Measurements from ENCODE around the gene IFT25.

Gene IFT25

DNA sequence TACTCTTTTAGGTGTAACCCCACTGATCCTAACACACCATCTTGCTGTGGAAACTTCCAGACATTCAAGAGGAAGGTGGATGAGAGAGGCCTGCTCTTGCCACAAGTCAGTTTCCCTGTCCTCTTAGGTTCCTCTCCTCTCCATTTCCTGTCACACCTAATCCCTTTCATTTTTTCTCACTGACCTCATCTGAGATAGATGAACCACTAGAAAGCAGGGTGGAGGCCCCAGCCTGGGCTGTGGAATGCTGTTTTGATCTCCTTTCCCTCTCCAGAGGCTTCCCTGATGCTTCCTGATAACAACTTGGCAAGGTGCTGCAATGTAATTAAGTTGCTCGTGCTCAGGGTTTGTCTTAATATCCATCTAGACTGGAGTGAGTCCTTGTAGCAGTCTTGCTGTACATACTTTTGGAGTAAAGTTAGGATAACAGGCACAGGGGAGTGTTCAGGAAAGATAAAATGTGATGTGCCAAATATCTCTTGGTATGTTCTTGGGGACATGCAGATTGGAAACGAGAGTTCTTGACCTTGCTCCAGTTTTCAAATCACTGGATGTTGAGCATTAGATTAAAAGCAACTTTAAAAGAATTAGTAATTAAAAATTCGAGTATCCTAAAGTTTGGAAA, 11.8 kb upstream of the IFT25 start:
- DNase-seq (ENCODE audit: low spot score), result peak; percentile 75
- FAIRE-seq, result peak; percentile 67

DNA sequence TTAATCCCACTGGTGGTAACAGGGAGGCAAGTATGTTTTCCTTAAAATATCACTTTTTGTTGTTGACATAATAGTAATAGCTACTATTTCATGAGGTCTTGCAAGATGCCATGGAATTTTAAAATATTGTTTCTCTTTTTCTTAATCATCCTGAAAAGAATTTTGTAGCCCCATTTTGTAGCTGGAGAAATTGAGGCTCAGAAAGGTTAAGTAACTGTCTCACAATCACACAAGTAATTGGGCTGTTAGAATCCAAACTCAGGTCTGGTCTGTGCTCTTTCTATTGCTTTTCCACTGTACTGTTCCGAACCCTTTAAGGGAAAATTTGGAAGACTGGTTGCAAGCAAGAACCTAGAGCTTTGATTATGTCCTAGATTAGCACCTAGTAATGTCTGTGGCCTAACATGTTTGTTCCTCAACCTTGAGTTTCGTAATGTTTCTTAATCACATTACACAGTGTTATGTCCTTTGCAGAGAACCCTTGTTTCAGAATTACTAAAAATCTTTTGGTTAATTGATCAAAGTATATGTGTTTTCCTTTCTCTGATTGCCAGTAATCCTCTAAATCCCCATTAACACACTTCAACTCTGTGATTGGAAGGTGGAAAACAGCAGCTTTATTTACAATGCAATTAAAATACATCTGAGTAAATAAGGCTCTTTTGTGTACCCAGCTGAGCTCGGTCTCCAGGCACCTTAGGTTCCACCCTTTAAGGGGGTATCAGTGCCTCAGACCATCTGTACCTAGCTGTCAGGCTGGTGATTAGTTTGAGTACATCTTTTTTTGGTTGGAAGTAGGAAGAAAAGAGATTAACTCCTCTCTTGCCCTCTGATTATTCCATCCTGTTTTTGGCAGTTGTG, 11.0 kb upstream of the IFT25 start:
- FAIRE-seq (no peak), DNase-seq (ENCODE audit: low spot score) (no peak)

DNA sequence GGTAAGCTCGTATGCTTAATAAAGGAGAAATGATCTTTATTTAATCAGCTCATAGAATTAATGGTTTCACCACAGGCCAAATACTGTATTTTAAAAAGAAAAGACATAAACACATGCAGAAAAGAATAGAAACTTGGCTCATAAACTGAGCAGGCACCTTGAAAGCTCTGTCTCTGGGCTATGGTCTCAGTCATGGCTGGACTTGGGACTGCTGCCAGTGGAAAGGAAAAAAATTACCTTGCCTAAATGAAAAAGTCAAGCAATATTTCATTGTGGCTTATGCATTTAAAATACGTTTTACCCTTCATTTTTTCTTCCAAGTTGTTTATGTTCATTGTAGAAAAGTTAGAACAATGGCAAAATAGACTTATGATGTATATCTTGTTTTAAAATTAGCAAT, 8.6 kb upstream of the IFT25 start:
- DNase-seq (ENCODE audit: low spot score) (no peak), FAIRE-seq (no peak)

DNA sequence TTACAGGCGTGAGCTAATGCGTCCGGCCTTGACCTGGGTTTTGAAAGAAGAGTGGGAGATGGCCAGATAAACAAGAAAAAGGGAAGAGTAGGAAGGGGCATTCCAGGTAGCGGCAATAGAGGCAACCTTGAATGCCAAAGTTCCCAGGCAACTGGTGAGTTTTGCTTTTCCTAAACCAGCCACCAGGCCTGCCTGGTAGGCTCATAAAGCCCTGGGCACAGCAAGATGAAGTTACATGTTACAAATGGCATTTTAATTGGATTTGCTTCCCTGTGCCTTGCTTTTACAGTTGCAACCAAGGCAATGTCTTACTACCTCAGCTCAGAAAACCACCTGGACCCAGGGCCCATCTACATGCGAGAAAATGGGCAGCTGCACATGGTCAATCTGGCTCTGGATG, 6.2 kb upstream of the IFT25 start:
- no peak for DNase-seq (ENCODE audit: low spot score)
- no peak for FAIRE-seq

GRCh38 chr1:53949023-53949990, 3.8 kb upstream of the IFT25 start:
- FAIRE-seq, result no peak
- DNase-seq (ENCODE audit: low spot score), result peak; percentile 23

DNA sequence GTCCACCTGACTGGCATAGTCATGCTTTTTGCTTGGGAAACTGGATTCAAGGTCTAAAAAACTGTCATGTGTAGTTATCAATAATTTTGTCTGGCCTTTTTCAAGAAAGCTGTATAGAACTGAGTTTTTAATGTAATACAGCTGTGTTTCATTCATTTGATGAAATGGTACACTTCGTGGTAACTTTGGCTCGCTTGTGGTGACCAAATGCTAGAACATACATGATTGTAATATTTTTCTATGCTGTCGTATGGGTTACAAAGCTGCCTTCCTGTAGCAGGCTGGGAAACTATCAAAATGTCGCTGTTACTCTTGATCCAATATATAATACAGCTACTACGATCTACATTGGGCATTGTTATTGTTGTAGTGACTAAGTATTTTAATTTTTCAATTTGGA, 2.8 kb upstream of the IFT25 start:
- DNase-seq (ENCODE audit: low spot score), result no peak
- FAIRE-seq, result no peak

GRCh38 chr1:53947172-53947907, 1.8 kb upstream of the IFT25 start:
- DNase-seq (ENCODE audit: low spot score) (no peak), FAIRE-seq (no peak)

- DNase-seq (ENCODE audit: low spot score) (no peak), FAIRE-seq (no peak)
Measured at GRCh38 chr1:53946252-53947171, 1.0 kb upstream of the IFT25 start, which contains the start of gene LRRC42. LRRC42 (plus strand) TSS chr1:53946350; CDS start chr1:53952000, 5,650 bp downstream.

DNA sequence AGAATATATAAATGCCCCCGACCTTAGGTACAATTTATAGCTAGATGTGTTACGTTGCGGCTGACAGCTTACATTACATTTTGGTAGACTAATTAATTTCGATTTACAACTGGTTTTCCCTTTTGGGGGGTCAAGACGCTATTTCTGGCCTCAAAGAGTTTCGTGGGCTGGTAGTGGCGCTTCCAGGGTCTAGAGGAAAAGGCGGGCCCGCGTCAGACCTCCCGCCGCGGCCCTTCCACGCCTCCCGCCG, 391 bp downstream of the IFT25 start:
- no peak for FAIRE-seq
- no peak for DNase-seq (ENCODE audit: low spot score)

DNA sequence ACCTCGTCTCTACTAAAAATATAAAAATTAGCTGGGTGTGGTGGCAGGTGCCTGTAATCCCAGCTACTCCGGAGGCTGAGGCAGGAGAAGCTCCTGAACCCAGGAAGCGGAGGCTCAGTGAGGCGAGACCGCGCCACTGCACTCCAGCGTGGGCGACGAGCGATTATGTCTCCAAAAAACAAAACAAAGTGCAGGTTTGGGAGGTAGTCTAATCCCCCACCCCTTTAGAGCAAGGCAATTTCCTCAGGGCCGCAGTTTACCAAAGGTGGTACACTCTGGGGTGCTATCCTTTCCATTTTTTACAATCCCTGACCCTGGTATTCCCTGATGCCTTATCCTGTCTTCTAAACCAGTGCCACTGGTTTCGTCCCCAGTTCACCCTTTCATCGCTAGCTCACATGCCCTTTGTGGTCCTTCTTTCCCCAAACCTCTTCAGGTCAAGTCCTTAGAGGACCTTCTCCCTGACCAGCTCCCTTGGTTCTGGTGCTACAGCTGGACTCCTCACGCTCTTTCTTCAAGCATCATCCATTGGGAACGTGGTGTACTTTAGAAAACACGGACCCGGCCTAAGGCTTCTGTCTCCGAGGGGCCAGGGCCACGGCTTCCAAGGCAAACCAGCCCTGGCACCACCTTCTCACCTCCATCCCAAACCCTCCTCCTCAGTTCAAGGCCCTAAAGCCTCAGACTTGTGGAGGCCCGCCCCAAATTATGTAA, 873 bp downstream of the IFT25 start:
- FAIRE-seq, result no peak
- DNase-seq (ENCODE audit: low spot score), result no peak

DNA sequence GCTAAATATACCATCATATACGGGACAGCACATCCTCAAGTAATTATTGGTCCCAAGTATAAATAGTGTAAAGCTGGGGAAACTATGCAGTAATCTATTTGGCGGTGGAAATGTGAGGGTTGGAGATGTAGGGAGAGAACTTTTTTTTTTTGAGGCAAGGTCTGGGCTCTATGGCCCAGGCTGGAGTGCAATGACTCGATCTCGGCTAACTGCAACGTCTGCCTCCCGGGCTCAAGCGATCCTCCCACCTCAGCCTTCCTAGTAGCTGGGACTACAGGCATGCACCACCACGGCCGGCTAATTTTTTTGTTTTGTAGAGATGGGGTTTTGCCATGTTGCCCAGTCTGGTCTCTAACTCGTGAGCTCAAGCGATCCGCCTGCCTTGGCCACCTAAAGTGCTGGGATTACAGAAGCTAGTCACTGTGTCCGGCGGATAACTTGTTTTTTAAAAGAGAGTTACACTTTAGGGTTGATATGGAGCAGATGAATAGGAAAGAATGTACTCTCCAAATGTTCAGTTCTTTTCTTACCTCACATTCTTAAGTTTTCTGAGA, 1.9 kb downstream of the IFT25 start:
- FAIRE-seq, result no peak
- no peak for DNase-seq (ENCODE audit: low spot score)

GRCh38 chr1:53943090-53943489, 2.4 kb downstream of the IFT25 start:
- DNase-seq (ENCODE audit: low spot score), result no peak
- no peak for FAIRE-seq

DNA sequence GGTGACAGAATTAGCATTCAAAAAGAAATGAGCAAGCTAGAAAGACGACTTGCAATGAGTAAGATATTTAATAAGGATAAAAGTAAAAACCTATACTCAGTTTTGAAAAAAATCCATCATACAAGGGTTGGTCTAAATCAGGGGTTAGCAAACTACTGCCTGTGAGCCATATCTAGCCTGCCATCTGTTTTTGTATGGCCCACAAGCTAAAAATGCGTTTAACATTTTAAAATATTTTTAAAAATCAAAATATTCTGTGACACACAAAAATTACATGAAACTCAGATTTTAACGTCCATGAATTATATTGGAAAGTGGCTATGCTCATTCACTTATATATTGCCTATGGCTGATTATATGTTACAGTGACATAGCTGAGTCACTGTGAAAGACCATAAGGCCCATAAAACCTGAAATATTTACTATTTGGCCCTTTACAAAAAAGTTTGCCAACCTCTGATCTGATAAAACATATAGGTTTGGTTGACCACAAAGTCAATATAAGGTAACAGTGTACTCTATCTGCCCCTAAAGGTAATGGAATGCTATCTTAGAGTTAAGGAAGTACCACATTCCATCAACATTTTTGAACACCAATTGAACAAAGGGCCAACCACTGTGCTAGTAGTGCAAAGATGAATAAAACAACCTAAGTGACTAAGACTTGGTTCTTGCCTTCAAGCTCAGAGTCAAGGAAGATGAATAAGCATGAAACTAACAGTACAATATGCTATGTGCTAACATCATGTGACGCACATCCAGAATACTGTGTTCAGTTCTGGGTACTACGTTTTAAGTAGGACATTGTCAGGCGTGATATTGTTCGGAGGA, 3.2 kb downstream of the IFT25 start:
- FAIRE-seq, result no peak

GRCh38 chr1:53938136-53938830, 7.2 kb downstream of the IFT25 start:
- DNase-seq (ENCODE audit: low spot score) (no peak), FAIRE-seq (no peak)

More for the DNA sequence above, 3.2 kb downstream of the IFT25 start:
- DNase-seq (ENCODE audit: low spot score), result peak; percentile 27

DNA sequence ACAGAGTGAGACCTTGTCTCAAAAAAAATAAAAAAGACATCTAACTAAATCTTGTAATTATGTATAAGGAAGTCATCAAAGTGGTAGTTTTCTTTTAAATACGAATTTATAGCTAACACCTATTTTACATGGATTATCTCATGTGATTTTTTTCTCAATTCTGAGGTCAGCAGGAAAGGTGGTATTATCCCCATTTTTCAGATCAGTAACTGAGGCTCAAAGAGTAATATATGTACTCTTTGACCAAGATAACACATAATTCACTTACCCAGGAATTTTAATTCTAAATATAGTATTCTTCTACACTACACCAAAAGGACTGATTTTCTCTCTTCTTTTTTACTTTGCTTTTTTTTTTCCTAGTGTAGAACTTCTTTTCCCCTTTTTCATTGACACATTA, 9.1 kb downstream of the IFT25 start:
- DNase-seq (ENCODE audit: low spot score) (no peak), FAIRE-seq (no peak)

DNA sequence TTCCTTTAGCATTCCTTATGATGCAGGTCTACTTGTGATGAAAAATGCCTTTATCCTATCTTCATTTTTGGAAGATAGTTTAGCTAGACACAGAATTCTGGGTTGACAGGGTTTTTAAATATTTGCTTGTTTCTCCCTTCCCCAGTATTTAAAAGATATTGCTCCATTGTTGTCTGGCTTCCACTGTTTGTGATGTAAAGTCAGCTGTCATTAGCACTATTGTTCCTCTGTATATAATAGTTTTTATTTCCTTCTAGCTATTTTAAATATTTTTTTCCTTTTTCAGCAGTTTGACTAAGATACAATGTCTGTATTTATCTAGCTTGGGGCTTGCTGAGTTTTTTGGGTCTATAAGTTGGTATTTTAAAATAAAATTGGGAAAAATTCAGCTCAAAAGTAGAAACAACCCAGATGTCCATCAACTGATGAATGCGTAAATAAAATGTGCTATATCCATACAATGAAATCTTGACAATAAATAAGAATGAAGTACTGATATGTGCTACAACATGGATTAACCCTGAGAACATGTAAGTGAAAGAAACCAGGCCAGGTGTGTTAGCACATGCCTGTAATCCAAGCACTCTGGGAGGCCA, 11.2 kb downstream of the IFT25 start:
- DNase-seq (ENCODE audit: low spot score) (no peak), FAIRE-seq (no peak)

DNA sequence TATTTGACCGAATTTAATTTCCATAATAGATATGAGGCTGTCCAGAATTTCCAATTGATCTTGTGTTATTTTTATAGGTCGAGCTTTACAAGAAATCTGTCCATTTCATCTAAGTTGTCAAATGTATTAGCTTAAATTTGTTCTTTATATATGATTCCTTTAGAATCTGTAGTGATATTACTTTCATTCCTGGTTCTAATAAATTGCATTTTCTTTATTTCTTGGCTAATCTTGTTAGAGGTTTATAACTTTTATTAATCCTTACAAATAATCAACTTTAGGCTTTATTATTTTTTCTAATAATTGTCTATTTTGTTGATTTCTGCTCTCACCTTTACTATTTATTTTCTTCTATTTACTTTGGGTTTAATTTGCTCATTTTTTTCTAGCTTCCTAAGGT, 14.0 kb downstream of the IFT25 start:
- DNase-seq (ENCODE audit: low spot score), result no peak
- peak; percentile 27 for FAIRE-seq
